HG03175 (cell line): Measurements from ENCODE around the gene ZSWIM3.
A peak's percentile ranks its signal among the peaks of the same experiment; 100 is the strongest.

Experiments used
- ATAC-seq: cut with Tn5 transposase; IDR thresholded peaks from one replicate; pipeline ENCODE4 v1.9.1; 2021; ENCODE audit warnings: mild to moderate bottlenecking, moderate library complexity; ENCODE audit not compliant: unreplicated experiment

ZSWIM3 gene

DNA sequence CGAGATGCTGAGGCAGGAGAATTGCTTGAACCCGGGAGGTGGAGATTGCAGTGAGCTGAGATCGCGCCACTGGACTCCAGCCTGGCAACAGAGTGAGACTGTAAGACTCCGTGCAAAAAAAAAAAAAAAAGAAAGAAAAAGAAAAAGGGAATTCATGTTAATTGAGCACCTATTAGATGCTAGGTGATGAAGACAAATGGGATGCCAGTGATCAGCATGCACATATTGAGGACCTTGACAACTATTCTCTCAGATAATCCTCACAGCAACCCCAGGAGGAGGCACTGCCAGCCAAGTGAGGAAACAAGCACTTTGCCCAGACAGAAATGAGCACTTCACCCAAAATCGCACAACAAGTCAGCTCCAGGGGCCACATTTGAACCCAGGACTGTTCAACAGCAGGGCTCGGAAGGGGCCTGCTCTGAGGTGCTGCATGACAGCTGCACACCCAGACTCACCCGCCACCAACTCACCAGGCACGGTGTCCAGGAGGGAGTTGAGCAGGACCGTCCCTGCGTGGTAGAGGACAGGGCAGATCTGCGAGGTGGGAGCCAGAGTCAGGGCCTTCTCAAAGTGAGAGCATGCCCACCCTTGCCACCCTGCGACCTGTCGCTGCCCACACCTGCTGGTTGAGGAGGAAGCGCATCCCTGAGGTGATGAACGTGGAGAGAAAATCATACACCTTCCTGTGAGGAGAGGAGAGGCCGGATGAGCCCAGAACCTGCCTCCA lies 50.0 kb downstream of the ZSWIM3 start:
- no peak for ATAC-seq

GRCh38 chr20:45908084-45908483 lies 50.7 kb downstream of the ZSWIM3 start:
- no peak for ATAC-seq

GRCh38 chr20:45909336-45909808 lies 52.0 kb downstream of the ZSWIM3 start:
- no peak for ATAC-seq

GRCh38 chr20:45909817-45910669 lies 52.6 kb downstream of the ZSWIM3 start:
- ATAC-seq: no peak

DNA sequence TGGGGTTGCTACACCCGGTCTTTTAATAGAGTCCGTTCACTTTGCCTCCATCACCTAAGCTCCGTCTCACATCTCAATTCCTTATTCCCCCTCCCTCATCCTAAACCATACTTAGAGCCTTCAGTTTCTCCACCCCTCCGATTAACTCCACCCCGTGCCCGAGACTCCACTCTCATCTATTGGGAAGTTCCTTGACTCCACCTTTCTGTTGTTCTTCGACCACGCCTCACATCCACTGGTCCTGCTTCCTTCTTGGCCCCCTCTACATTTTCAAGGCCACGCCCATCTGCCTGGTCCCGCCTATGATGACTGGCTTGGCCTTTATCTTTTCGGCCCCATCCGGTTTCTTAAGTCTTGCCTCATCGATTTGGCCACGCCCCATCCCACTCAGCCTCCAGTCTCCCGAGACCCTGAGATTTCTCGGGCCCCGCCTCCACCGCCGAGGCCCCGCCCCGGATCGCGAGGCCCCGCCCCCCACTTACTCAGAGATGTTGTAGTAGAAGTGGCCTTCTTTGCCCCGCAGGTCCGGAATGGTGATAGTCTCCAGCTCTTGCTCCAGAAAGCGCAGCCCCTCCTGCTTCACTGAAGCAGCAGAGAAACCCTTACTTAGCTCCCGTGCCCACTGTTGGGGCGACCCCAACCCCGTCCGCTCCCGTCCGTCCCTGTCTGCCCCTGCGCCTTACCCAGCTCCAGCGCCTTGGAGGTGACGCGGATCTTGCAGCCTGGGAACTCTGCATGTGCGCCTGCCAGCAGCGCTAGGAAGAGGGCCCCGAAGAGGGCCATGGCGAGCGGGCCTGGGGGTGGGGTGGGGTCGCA lies 53.5 kb downstream of the ZSWIM3 start:
- ATAC-seq: peak; percentile 90

- no peak for ATAC-seq
Measured at GRCh38 chr20:45911486-45912343, 54.3 kb downstream of the ZSWIM3 start, which contains the start of gene PLTP. TSS of gene PLTP (minus strand) at chr20:45912155. CDS start at chr20:45911452, 703 bp downstream.

- no peak for ATAC-seq
Measured at GRCh38 chr20:45912344-45912682, 54.9 kb downstream of the ZSWIM3 start.

- no peak for ATAC-seq
Measured at GRCh38 chr20:45913116-45913515, 55.7 kb downstream of the ZSWIM3 start.

- ATAC-seq: no peak
Measured at GRCh38 chr20:45917790-45918141, 60.4 kb downstream of the ZSWIM3 start.

GRCh38 chr20:45918182-45918737 lies 60.8 kb downstream of the ZSWIM3 start:
- ATAC-seq: no peak

DNA sequence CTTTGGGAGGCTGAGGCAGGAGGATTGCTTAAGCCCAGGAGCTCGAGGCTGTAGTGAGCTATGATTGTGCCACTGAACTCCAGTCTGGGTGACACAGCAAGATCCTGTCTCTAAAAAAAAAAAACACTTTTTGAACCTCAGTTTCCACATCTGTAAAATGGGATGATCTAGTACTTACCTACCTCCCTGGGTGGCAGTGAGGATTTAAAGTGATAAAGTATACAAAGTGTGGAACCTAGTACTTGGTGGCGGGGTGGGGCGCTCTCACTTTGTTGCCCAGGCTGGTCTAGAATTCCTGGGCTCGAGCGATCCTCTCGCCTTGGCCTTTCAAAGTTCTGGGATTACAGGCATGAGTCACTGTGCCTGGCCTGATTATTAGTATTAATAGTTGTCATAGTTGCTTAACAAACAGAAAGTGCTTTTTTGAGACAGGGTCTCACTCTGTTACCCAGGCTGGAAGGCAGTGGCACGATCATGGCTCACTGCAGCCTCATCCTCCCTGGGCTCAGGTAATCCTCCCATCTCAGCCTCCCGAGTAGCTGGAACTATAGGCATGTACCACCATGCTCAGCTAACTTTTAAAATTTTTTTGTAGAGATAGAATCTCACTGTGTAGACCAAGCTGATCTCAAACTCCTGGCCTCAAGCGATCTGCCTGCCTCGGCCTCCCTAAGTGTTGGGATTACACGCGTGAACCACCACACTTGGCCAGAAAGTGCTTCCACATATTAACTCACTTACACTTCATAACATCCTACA lies 61.5 kb downstream of the ZSWIM3 start:
- no peak for ATAC-seq

DNA sequence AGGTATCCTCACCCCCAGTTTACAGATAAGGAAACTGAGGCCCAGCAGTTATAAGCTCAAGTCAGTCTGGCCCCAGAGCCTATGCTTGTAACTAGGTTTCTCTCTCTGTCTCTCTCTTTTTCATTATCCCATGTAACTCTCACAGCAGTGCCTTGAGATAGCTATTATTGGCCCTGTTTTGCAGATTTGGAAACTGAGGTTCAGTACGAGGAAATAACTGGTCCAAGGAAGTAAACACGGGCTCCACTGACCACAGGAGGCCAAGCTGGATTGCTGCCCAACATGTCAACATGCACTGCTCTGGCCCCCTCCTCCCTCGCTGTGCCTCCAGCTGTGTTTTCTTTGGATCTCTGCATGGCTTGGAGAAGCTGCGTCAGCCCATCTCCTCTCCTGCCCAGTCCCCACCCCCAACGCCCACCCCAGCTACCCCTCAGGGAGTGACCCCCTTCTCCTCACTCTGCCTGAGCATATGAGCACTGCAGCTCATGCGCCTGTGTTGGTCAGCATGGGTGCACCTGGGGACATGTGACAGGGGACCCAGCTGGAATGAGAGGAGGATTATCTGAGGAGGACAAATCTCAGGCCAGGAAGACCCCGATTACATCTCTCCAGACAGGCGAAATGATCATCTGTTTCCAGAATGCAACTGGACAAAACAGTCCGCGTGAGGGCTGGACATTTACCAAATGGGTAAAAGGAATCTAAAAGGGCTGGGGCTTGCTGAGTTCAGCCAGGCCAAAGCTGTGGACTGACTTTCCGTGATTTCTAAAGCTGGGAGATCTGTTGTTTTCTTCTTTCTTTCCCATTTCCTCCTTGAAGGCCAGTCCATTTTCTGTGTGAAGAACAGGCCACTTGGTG lies 62.4 kb downstream of the ZSWIM3 start:
- no peak for ATAC-seq

GRCh38 chr20:45920462-45921336 lies 63.3 kb downstream of the ZSWIM3 start:
- no peak for ATAC-seq

DNA sequence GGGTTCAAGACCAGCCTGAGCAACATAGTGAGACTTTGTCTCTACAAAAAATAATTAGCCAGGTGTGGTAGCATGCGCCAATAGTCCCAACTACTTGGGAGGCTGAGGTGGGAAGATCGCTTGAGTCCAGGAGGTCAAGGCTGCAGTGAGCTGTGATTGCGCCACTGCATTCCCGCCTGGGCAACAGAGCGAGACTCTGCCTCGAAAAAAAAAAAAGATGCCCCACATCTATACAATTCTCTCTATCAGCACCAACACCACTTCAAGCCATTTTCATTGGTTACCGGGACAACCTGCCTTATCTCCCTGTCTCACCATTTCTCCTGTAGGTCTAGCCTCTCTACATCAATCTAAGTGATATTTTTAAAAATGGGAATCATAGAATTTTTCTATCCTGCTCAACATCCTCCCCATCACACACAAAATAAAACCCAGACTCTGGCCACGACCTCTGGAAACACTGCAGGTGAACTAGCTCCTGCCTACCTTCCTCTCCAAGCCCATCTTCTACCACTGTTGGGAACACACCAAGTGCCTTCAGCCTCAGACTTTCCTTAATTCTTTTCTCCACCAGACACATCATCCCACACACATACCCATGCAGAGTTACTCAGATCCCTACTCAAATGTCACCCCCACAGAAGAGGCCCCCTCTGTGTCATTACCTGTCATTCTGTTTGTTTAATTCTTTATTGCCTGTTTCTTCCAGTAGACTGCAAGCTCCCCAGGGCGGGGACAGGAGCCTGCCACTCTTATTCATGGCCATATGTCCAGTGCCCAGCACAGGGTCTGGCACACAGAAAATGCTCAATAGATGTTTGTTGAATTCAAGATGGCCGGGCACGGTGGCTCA lies 64.1 kb downstream of the ZSWIM3 start:
- no peak for ATAC-seq

DNA sequence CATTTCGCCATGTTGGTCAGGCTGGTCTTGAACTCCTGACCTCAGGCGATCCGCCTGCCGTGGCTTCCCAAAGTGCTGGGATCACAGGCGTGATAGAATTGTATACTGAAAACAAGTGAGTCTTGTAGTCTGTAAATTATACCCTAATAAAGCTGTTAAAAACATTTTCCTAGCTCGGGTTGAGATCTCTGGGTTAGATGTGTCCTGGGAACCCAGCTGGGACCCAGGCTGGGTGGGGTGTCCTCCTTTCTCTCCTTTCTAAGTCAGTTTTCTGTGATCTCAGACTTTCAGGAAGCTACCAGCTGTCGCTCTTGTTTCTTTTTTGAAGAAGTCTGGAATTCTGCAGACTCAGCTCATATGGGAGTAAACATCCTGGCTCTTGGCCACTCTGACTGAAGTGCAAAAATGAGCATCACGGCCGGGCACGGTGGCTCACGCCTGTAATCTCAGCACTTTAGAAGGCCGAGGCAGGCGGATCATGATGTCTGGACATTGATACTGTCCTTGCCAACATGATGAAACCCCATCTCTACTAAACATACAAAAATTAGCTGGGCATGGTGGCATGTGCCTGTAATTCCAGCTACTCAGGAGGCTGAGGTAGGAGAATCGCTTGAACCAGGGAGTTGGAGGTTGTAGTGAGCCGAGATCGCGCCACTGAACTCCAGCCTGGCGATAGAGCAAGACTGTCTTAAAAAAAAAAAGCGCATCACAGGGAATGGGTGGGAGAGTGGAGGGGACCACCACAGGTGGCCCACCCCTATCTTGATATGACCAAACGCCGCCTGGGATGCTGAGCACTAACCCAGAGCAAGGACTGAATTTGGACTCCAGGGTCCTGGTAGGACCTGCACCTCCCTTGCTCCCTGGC lies 67.2 kb downstream of the ZSWIM3 start:
- ATAC-seq: no peak
